C4-2B (cell line): Measurements from ENCODE around the gene SLC6A12.
"Not testable (repeated sequence)": the region's sequence is repeated elsewhere in the genome, so short reads cannot be mapped to it uniquely, and the experiment has no call there.

Source experiments
- H3K27ac ChIP-seq: fragments of 450-650 bp; 2 replicates; pipeline ENCODE4 v1.5.1; 2017
- CTCF ChIP-seq: fragments of 450-650 bp; conservative IDR thresholded peaks from 2 replicates; pipeline ENCODE4 v1.5.1; 2017; ENCODE audit warnings: mild to moderate bottlenecking
- ZFX ChIP-seq: fragments of 450-650 bp; IDR thresholded peaks from 2 replicates; pipeline ENCODE4 v1.6.1; 2017

SLC6A12 gene

GRCh38 chr12:188910-189621, 24.9 kb downstream of the SLC6A12 start:
- no peak overlapping the region for H3K27ac ChIP-seq
- peak; percentile 91 for TF ChIP-seq CTCF
- no peak for TF ChIP-seq ZFX

- not testable (repeated sequence) for H3K27ac ChIP-seq
These were observed 25.7 kb downstream of the SLC6A12 start for GRCh38 chr12:187986-188909.

GRCh38 chr12:186006-186625, 27.8 kb downstream of the SLC6A12 start:
- TF ChIP-seq ZFX = no peak
- TF ChIP-seq CTCF = no peak
- no peak overlapping the region for H3K27ac ChIP-seq

- TF ChIP-seq CTCF (no peak), ZFX (no peak)
- H3K27ac ChIP-seq = no peak overlapping the region
These were observed 28.4 kb downstream of the SLC6A12 start for GRCh38 chr12:185576-185955.

GRCh38 chr12:184811-185575, 29.0 kb downstream of the SLC6A12 start:
- TF ChIP-seq ZFX (no peak), CTCF (no peak)

GRCh38 chr12:182381-182892, 31.5 kb downstream of the SLC6A12 start:
- no peak overlapping the region for H3K27ac ChIP-seq
- no peak for TF ChIP-seq ZFX
- TF ChIP-seq CTCF = no peak

More at GRCh38 chr12:184811-185575, 29.0 kb downstream of the SLC6A12 start:
- no peak overlapping the region for H3K27ac ChIP-seq

- no peak for TF ChIP-seq ZFX
- TF ChIP-seq CTCF = no peak
- H3K27ac ChIP-seq = no peak overlapping the region
These were observed 32.0 kb downstream of the SLC6A12 start for GRCh38 chr12:181921-182320.
